DOHH2 (cell line): ENCODE data around the gene RNF146.
"Not testable (repeated sequence)": the region's sequence is repeated elsewhere in the genome, so short reads cannot be mapped to it uniquely, and the experiment has no call there.

Experiments
- EZH2phosphoT487 ChIP-seq: fragments of 200-600 bp; sonication (generic); IDR thresholded peaks from 2 replicates; pipeline ENCODE4 v1.6.1; 2017; ENCODE audit warnings: borderline replicate concordance, mild to moderate bottlenecking, antibody characterized with exemption, low read length, moderate library complexity, mixed read lengths
- TF ChIP-seq, protein P1 (sequence below): fragments of 200-600 bp; sonication (generic); IDR thresholded peaks from one replicate; pipeline ENCODE4 v1.5.1; 2014; ENCODE audit warnings: antibody characterized with exemption, mild to moderate bottlenecking, low read depth, low read length; ENCODE audit not compliant: poor library complexity, severe bottlenecking

GRCh38 chr6:127331256-127331655 lies 64.6 kb downstream of the RNF146 start:
- TF ChIP-seq, protein P1, sequence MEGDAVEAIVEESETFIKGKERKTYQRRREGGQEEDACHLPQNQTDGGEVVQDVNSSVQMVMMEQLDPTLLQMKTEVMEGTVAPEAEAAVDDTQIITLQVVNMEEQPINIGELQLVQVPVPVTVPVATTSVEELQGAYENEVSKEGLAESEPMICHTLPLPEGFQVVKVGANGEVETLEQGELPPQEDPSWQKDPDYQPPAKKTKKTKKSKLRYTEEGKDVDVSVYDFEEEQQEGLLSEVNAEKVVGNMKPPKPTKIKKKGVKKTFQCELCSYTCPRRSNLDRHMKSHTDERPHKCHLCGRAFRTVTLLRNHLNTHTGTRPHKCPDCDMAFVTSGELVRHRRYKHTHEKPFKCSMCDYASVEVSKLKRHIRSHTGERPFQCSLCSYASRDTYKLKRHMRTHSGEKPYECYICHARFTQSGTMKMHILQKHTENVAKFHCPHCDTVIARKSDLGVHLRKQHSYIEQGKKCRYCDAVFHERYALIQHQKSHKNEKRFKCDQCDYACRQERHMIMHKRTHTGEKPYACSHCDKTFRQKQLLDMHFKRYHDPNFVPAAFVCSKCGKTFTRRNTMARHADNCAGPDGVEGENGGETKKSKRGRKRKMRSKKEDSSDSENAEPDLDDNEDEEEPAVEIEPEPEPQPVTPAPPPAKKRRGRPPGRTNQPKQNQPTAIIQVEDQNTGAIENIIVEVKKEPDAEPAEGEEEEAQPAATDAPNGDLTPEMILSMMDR = not testable (repeated sequence)
- not testable (repeated sequence) for TF ChIP-seq EZH2phosphoT487
